HG02678 (cell line): Measurements from ENCODE around the gene LRRC3.
"Not testable (repeated sequence)": the region's sequence is repeated elsewhere in the genome, so short reads cannot be mapped to it uniquely, and the experiment has no call there.

Source experiments
- ATAC-seq: cut with Tn5 transposase; IDR thresholded peaks from one replicate; pipeline ENCODE4 v1.9.1; 2021; ENCODE audit warnings: mild to moderate bottlenecking, moderate library complexity; ENCODE audit not compliant: unreplicated experiment

Gene LRRC3

DNA sequence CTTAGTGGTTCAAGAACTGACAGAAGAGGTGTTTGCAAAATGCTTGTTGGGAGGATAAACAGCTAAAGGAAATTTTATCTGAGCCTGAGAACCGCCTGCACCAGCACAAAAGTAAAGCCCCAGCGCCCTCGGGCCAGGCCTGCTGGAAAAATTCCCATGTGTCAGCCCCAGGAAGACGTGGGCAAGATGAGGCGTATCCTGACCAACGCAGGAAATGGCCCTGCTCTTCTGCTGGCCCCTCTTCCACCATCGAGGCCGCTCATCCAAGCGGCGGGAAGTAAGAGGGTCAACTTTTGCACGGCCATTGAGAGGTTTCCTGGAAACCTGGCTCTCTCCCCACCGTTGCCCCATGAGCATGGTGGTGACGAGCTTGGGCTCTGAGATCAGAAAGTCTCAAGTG lies 39.6 kb downstream of the LRRC3 start:
- no peak for ATAC-seq

DNA sequence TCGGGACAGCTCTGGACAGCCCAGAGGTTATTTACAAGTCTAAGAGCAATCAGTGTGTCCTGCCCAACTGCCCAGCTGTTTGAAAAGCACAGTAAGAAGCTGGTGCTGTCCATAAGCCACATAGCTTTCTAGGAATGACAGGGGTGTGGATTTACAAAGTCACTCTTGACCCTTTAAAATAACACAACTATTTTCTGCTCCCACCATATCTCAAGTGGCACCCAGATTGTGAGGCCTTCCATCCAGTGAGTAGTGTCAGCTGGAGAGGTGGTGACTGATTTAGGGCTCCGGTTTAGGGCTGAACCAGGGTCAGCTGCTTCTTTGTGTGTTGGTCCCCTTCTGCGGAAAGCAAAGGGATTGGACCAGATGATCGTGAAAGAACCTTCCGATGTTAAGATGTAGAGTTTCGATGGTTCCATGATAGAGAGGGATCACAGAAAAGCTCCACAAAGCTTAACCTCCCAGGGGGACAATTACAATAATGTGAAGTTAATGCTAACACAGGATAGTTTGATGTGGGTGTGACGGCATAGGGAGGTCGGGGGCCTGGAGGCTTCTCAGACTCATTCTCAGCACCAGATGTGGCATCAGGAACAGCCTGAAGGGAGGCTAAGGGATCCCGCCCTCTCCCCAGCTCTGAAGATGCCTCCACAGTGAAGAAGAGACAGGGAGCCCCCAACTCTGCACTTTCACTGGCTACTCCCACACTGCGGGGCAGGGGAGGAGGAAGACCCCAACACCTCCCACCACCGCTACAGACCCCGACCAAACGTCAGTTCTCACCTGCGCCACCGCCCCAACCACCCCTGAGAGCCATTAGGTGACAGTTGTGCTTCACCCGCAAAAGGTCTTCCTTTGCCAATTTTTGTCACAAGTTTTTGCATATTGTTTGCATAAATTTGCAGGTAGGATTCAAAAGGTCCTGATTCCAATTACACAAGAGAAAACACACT lies 40.6 kb downstream of the LRRC3 start:
- ATAC-seq: no peak

DNA sequence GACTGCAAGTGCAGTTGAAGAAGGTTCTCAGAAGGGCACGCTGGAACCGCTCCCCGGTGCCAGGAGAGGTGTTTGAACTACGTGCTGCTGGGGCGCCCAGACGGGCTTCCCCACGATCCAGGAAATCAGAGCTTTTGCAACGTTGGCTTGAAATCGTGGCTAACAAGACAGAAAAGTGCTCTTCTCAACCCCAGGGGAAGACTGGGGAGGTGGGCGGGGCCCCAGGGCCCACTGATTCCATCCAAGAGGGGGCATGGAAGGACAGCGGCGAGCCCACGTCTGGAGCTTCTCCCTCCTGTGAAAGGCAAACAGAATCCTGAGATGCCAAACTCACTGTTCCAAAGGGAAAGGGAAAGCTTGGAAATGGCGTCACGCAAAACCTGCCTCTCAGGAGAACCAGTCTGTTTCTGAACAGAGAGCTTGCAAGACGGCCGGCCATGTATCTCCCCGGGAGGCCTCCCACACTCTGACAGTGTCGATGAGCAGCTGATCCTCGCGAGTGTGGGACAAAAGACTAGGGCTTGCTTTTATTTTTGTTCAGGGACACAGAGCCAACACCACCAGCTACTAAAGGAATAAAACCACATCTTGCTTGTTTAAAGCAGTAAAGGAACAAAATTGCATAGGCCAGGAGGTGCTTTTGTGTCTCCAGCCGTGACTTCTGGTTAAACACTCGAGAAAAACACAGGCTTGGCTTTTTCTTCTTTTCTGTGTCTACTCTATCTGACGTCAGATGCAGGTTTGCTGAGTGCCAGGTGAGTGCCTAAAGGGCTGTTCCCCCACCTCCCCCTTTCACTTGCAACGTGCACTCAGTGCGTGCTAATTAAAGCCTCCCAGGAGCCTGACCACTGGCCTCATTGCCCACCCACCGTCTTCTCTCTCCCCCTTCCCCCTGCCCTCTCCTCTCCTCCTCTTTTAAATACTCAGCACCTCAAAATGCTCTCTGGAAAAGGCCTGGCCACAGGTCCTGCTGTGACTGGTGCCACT lies 41.5 kb downstream of the LRRC3 start:
- no peak for ATAC-seq

DNA sequence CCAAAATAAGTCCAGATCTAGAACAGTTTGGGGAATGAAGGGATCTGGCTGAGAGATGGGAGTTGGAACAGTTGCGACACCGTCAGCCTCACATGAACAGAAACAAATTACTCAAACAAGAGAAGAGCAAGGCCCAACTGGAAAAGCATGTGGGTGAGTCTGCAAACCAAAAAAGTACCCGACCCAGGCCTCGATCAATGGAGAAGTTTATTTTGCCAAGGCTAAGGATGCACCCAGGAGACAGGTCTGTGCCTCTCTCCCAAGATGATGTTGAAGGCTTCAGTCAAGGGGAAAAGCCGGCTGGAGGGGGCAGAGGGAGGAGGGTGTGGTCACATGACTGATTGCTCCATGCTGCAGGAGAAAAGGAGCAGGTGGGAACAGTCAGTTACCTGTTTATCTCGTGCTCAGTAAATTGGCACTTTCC lies 42.4 kb downstream of the LRRC3 start:
- ATAC-seq: no peak

DNA sequence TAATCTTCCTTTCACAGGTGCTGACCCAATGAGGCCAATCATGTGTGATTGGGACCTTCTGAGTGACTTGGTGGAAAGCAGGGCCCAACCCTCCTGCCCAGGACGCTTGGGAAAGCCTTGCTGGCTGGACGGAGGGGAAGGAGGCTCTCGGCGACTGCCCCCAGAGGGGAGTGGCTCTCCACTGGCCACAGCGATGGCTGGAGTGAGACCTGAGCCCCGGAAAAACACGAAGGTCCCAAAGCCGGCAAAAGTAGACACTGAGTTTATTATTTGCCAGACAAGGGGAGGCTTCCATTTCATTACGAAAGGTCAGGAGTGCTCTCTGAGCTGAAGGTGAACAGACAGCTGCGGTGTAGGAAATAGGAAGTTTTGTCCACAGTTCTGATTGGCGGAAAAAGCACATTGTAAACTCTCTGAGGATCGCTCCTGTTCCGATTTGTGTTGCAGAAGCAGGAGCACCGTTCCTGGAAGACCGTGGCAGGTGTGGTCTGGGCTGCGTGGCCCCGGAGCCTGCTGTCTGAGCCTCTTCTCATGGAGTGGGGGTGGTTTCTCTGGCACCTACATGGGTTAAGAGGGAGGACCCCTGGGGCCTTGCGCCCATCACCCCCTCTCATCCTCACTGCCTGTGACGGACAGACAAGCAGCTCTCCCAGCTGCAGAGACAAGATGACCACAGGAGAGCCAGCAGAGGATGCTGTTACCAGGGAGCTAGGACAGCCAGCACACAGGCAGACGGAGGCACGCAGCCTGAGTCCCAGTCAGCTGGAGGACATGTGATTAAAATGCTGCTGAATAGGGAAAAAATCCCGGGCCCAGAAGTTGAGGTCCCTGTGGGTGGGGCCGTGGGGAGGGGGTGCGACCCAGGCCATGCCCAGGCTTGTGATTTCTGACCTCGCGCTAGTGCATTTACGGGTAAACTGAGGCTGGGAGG lies 43.2 kb downstream of the LRRC3 start:
- ATAC-seq: no peak

DNA sequence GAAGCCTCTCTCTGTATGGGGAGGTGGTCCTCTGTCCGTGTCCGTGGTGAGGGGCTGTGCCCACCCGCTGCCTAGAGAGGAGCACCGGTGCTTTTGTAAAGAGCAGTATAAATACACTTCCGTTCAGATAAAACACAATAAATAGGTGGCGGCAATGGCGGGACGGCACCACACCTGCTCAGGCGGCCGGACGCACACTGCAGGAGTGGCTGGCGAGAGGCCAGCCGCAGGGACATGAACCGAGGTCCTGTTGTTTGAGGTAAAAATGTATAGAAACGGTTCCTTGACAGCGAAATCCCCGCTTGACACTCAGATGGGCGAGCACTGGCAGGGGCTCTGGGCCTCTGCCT lies 43.9 kb downstream of the LRRC3 start:
- ATAC-seq: no peak

DNA sequence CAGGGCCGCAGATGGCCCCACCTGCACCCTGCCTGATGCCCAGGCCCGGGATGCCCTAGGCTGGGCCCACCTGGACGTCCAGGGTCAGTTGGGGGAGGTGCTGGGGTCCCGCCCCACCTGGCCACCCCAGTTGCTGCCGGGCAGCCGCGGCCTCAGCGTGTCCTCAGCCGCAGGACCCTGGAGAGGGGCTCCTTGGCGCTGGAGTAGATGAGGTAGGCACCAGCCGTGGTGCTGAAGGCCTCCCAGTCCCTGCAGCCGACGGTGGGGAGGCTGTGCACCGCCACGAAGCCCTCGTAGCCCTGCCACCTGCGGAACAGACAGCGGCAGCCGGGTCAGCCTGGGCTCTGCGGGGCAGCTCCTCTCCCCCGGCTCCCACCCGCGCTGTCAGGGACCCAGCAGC lies 44.3 kb downstream of the LRRC3 start:
- ATAC-seq: no peak

DNA sequence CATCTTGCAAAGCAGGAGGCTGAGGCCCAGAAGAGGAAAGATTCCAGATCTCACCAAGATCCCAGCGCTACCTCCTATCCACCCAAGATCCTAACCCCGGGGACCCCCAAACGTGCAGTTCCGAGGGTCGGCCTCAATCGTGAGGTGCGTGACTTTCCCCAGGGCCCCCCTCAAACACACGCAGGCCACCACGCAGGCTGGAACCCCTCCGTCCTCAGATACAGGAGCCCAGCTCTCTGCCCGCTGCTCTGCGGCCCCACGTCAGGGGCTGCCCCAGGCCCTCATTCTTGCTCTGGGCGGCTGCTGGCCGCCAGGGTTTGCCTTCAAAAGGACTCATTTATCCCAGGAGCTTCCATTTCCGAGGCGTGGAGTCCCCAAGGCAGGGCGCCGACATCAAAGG lies 44.8 kb downstream of the LRRC3 start:
- ATAC-seq: no peak

DNA sequence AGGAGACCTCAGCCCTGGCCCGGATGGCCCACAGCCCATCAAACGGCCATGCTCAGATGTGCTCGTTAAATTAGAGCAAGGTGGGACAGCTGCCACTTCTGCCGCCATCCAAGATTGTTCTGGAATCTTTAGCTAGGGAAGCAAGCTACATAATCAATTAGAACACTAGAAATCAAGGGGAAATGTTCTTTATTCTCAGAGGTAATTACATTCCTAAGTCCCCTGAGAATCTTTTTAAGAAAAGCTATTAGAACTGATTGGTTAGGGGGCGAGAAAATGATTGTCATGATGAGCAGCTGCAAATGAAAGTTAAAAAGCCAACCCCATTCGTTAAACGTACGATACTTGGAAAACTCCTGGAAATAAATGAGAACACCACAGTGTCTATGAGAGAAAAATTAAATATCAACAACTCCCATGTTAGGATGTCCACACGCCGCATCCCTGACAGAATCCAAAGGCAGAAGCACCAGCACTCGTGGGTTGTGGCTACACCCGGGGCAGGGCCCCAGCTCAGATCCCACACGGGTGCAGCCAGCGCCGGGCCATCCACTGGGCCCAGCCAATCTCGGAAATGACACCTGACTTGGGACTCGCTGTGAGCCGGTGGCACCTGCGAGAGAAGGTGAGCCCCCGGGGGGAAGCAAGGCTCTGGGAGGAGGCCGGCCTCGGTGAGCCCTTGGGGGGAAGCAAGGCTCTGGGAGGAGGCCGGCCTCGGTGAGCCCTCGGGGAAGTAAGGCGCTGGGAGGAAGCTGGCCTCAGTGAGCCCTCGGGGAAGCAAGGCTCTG lies 47.1 kb downstream of the LRRC3 start:
- ATAC-seq: no peak

DNA sequence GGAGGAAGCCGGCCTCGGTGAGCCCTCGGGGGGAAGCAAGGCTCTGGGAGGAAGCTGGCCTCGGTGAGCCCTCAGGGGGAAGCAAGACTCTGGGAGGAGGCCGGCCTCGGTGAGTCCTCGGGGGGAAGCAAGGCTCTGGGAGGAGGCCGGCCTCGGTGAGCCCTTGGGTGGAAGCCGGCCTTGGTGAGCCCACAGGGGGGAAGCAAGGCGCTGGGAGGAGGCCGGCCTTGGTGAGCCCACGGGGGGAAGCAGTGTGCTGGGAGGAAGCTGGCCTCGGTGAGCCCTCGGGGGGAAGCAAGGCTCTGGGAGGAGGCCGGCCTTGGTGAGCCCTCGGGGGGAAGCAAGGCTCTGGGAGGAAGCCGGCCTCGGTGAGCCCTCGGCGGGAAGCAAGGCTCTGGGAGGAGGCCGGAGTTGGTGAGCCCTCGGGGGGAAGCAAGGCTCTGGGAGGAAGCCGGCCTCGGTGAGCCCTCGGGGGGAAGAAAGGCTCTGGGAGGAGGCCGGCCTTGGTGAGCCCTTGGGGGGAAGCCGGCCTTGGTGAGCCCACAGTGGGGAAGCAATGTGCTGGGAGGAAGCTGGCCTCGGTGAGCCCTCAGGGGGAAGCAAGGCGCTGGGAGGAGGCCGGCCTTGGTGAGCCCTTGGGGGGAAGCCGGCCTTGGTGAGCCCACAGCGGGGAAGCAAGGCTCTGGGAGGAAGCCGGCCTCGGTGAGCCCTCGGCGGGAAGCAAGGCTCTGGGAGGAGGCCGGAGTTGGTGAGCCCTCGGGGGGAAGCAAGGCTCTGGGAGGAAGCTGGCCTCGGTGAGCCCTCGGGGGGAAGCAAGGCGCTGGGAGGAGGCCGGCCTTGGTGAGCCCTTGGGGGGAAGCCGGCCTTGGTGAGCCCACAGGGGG lies 47.9 kb downstream of the LRRC3 start:
- ATAC-seq: not testable (repeated sequence)

DNA sequence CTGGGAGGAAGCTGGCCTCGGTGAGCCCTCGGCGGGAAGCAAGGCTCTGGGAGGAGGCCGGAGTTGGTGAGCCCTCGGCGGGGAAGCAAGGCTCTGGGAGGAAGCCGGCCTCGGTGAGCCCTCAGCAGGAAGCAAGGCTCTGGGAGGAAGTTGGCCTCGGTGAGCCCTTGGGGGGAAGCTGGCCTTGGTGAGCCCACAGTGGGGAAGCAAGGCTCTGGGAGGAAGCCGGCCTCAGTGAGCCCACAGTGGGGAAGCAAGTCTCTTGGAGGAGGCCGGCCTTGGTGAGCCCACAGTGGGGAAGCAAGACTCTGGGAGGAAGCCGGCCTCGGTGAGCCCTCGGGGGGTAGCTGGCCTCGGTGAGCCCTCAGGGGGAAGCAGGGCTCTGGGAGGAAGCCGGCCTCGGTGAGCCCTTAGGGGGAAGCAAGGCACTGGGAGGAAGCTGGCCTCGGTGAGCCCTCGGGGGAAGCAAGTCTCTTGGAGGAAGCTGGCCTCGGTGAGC lies 48.6 kb downstream of the LRRC3 start:
- no peak for ATAC-seq

DNA sequence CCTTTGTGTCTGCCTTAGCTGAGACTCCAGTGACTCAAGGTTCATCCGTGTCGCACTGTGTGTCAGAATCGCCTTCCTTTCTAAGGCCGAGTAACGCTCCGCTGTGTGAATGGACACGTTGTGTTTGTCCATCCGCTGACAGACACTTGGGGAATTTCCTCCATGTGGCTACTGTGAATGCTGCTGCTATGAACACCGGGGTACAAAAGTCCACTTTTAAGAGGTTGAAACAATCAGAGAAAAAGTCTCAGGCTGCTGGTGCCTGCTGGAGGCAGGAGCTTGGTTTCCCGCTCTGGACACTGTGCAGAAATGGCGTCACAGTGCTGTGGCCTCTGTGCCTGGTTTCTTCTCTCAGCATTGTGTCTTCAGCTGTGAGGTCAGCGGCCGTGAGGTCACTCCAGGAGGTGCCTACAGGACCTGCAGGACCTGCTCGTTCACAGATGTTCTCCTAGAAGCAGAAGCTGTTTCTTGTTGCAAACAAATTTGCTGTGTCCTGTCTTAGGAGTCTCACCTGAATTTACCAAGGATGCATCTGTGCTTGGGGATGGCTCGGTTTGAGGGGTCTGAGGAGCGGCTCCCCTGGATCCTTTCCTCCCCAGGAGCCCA lies 50.5 kb downstream of the LRRC3 start:
- ATAC-seq: no peak

DNA sequence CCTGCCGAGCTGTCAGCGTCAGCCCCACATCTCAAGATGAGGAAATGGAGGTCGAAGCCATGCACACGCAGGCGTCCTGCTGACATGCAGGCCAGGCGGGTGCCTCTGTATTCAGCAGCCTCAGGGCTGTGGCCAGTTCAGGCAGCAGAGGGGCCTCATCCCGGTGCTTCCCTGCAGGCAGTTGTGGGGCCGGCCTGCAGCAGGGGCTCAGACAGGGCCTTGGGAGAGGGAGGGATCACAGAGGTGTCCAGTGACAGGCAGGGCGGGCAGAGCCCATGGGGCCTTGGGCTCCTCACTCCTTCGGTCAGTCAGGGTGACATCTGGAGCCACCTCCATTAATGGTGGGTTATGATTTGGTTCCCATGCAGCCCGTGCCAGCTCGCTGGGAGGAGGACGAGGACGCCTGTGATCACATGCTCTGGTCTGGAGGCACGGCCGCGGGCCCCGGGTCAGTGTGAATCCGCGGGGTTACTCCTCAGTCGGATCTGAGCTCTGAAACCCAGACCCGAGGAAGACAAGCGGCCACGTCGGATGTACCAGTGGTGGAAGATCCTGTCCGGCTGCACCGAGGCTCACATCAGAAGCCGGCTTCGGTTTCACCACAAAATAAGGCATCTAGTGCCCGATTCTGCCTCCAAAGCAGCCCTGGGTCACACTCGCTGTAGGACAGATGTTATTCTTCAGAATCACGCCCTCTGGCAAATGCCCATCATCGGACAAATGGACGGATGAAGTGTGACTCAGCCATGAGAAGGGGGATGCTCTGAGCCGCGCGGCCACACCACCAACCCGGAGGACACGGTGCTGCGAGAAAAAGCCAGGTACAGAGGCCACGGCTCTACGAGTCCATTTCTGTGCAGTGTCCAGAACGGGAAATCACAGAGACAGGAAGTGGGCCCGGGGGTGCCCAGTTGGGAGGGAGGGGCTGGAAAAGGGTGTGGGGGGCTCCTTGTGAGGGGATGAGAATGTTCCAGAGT lies 51.3 kb downstream of the LRRC3 start:
- ATAC-seq: no peak

DNA sequence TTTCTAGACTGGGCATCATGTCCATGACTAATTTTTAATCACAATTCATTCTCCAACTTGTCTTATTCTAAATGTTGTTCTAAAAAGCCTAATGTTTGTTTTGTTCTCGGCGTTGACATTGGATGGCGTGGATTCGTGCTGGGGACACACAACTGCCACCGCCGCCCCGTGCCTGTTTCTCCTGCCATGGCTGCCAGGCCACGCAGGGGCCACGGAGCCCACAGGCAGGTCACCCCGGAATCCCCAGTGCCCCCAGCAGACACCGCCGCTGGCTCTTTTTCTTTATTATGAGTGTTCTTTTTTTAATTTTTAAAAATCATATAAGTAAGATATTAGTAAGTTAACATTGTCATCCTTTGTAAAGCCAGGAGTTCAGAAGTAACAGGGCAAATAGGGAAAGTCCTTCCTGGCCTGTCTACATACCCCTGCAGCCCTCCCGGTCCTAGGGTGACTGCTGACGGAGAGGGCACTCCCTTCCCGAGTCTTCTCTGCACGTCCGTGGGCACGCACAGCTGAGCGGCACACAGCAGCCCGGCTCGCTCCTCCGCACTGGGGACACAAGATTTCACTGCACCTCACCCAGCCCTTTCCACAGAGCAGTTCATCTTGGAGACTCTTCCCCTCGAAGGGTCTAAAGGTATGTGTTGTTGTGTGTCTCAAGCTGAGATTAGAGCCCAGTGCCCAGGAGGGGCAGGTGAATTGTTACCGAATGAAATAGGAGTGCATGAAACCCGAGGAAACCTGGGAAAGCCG lies 52.5 kb downstream of the LRRC3 start:
- ATAC-seq: no peak

DNA sequence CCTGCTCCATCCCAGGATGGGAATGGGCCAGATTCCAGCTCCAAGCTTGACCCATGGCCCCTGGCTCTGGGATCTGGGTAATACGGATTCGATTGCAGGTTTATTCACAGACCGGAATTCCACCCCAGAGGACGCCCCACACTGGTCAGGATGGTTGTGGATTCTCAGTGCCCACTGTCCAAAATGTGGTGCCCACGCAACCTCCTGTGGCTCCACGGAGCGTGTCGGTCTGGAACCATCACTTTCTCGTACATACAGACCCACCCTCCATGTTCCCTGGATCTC lies 53.1 kb downstream of the LRRC3 start:
- ATAC-seq: no peak

DNA sequence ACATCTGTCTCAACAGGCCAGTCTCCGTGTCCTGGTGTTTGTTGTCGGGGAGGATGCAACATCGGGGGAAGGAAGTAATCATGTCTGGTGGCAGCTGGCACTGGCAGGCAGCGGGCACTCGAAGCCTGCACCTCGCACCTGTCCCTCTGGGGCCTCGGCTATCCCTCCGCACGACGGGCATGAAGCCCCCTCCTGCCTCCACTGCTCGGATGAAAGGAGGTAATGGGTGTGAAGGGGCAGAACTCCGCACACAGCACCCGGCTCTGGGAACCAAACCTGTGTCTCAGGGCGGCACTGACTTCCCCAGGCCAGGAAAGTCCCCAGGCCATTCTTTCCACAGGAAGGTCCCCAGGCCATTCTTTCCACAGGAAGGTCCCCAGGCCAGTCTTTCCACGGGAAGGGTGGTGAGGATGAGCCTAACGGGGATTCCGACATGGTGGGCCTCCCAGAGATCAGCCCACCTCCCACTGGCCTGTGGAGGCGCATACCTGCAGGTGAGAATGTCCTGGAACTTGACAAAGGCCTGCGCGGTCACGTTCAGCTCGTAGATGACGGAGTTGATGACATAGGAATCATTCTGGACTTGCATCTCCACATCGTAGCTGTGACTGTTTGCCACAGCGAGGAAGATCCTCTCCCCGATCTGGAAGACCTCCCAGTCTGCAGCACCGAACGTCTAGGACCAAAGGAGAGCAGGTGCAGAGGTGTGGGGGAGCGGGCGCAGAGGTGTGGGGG lies 53.6 kb downstream of the LRRC3 start:
- ATAC-seq: no peak
